Measurements from ENCODE around the gene MAP2K3.
"Not testable (repeated sequence)": the region's sequence is repeated elsewhere in the genome, so short reads cannot be mapped to it uniquely, and the experiment has no call there.

The MAP2K3 gene

GRCh38 chr17:21314261-21314664 is 29.8 kb downstream of the MAP2K3 start:
- not testable (repeated sequence) for FAIRE-seq

DNA sequence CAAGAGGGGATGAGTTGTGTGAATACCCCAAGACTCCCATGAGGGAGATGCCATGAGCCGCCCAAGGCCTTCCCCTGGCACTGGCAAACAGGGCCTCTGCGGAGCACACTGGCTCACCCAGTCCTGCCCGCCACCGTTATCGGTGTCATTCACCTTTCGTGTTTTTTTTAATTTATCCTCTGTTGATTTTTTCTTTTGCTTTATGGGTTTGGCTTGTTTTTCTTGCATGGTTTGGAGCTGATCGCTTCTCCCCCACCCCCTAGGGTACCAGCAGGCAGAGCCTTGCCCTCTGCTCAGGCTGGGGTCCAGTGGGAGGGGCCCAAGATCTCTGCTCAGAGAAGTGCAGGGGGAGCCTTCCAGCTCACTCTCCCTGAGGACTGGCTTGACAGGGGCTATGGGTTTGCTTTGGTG is 30.2 kb downstream of the MAP2K3 start:
- FAIRE-seq: not testable (repeated sequence)

- FAIRE-seq: not testable (repeated sequence)
Measured at GRCh38 chr17:21315246-21316000, 30.9 kb downstream of the MAP2K3 start.

- not testable (repeated sequence) for FAIRE-seq
Measured at GRCh38 chr17:21316212-21316886, 31.8 kb downstream of the MAP2K3 start.

- FAIRE-seq: not testable (repeated sequence)
Measured at GRCh38 chr17:21316887-21317500, 32.5 kb downstream of the MAP2K3 start.

DNA sequence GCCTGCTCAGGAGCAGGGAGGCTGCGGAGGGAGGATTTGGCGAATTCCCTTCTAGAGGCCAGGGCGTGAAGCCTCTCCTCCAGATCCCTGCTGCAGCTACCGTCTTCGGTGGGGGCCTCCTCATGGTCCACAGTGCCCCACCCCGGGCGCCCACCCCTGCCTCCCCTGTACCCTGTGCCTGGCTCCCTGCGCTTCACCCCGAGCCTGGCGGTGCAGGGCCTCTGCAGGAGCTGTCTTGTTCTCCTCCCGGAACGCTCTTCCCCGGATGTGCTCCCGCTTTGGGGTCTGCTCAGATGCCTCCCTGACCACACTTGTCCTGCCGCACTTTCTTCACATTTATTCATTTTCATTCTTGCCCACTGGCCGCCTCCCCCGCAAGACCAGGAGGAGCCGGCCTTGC is 33.3 kb downstream of the MAP2K3 start:
- FAIRE-seq: not testable (repeated sequence)

DNA sequence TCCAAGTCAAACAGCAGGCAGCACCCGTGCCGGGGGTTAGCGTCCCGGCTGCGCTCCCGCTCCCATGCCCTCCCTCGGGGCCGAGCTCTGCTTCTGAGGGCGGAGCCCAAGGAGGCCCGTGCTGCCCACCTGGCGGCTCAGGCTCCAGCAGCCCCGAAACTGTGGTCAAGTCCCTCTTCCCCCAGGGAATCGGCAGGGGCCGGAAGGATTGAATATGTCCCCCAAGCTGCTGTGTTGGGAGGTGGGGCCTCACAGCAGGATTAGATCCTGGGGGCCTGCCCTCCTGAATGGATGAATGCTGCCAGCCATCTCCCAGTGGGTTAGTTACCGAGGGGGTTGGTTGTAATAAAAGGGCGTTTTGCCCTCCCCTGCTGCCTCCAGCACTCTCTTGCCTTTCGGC is 33.9 kb downstream of the MAP2K3 start:
- no peak for FAIRE-seq

- FAIRE-seq: not testable (repeated sequence)
Measured at GRCh38 chr17:21318856-21319255, 34.3 kb downstream of the MAP2K3 start.

DNA sequence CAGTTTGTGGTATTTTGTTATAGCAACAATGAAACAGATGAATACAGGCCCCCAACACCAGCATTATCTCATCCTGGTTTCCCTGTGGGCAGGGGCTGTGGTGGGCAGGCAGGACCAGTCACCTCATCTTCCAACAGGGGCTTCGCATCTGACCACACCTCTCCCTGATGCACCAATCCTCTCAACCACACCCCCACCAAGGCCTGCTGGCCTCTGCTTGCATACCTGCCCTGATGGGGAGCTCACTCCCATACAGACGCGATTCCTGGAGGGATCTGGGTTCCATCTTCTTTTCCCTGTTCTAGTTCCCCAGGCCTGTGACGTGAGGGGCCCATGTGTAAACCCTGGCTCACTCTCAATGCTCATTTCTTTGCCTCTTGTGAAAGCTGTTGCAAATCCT is 34.7 kb downstream of the MAP2K3 start:
- not testable (repeated sequence) for FAIRE-seq

DNA sequence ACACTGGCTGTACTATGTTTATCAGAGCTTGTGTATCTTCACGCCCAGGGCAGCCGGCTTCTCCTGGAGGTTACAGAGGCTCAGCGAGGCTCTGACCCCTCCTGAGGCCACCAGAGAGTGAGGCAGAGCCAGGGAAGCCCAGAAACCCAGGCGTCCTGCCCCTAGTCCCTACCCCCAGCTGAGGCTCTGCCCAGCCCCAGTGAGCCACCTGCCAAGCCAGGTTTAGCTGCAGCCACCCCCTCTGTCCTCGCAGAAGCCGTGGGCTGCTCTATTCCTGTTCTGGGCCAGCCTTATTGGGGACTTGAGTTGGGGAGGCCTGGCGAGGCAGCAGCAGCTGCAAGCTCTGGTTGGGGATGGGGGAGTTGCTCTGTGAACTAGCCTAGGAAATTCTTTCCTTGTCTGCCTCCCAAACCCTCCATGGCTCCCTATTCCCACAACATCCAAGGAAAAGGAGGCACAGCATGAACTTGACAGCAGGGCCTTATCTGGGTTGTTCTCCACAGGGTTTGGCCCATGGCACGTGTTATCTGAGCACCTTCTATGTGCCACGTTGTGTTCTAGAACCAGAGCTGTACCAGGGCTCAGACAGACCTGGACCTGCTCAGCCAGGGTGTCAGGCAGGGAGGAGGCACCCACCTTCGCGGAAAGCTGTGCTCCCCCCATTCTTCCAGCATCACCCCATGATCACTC is 35.3 kb downstream of the MAP2K3 start:
- not testable (repeated sequence) for FAIRE-seq

GRCh38 chr17:21320430-21320829 is 35.9 kb downstream of the MAP2K3 start:
- FAIRE-seq: not testable (repeated sequence)

GRCh38 chr17:21321061-21321460 is 36.5 kb downstream of the MAP2K3 start:
- FAIRE-seq: not testable (repeated sequence)

- FAIRE-seq: not testable (repeated sequence)
Measured at GRCh38 chr17:21321744-21322191, 37.3 kb downstream of the MAP2K3 start.

DNA sequence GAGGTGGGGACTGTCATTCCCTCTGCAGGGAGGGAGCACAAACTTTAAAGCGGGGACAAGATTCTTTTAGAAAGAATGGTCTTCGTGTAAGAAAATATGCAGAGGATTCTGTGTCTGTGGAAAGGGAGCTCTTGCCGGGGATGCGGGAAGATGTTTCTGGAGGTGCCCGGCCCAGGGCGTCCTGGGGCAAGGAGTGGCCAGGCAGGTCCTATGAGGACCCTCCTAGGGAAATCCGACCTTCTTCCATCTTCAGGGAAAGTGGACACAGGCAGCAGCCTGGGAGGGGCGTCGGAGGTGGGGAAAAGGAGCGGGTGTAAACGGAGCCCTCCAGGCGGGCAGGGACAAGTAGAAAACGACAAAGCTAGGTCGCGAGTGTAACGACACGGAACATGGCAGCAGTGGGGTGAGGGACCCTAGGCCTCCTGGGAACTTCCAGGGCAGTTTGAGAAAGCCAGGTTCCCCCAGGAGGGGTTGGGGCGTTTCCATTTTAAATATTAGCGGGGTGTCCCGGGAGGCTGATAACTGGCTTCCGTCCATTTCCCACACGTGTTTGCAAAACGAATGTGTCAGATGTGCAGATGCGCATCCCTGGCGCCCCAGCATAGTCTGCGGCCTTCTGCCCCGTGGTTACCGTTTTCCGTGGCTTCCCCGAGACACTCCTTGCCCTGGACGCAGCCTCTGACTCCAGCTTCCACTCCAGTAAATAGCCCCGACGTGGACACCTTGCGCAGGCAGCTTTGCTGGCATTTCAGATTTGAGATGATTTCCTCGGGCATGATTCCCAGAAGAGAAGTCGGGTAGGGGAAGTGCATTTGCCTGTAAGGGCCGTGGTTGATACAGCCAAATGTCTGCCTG is 39.0 kb downstream of the MAP2K3 start:
- not testable (repeated sequence) for FAIRE-seq

DNA sequence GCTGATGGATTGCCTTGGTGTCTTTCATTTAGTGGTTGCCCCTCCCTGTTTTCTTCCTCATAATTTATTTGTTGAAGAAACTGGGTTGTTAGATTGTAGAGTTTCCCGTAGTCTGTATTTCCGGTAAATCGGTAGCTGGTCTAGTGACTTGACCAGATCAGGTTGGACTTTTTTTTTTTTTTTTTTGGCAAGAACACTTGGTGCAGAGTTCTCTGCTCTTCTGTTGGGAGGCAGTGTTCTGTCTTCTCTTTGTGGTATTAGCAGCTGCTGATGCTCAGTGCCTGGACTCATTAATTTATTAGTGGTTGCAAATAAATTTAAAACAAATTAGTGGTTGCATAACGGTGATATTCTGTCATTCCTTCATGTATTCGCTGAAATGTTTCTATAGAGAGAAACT is 40.2 kb downstream of the MAP2K3 start:
- FAIRE-seq: not testable (repeated sequence)

GRCh38 chr17:21327921-21328320 is 43.4 kb downstream of the MAP2K3 start:
- not testable (repeated sequence) for FAIRE-seq

DNA sequence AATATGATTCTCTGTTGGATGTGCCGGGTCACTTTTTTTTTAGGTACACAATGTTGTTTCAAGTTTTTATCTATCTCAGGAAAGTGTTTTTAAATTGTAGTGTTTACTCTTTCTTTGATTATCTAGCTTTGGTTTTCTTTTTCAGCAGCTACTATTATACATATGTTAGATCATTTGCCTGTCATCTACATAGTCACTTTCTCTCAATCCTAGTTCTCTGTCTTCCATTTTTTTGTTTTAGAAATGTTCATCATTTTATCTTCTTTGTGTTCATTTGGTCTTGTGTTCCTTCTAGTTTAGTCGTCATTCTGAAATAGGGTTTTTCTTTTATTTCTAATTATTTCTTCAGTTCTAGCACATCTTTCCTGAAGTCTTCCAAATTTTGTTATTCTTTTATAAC is 44.3 kb downstream of the MAP2K3 start:
- not testable (repeated sequence) for FAIRE-seq

DNA sequence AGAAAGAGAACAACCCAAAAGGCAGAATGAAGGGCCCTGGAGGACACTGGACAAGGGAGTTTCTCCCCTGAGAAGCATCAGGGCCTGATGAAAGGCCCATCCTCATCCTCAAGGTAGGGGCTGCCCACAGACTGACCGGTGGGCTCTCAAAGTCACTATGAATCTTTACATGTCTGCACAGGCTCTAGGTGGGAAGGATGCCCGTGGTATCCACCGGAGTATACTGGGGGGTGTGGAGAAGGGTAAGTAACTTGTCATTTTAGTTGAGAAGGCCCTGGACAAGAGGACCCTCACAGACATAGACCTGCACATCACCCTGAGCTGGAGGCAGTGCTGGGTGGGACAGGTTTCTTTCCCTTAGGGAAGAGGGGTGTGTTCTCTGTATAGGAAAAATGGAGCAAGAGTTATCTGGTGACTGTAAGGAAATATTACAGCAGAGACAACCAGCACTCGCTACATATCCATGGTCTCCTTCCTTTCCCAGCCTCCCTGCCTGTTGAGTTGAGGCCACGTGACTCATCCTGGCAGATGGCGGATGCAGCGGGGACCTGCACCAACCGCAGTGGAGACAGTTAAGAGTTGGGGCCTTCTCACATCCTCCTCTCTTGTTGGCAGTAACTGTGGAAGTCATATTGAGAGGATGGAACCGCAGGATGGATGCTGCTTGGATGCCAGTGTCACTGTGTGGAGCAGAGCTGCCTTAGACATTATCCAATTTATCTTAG is 46.1 kb downstream of the MAP2K3 start:
- no peak for FAIRE-seq

DNA sequence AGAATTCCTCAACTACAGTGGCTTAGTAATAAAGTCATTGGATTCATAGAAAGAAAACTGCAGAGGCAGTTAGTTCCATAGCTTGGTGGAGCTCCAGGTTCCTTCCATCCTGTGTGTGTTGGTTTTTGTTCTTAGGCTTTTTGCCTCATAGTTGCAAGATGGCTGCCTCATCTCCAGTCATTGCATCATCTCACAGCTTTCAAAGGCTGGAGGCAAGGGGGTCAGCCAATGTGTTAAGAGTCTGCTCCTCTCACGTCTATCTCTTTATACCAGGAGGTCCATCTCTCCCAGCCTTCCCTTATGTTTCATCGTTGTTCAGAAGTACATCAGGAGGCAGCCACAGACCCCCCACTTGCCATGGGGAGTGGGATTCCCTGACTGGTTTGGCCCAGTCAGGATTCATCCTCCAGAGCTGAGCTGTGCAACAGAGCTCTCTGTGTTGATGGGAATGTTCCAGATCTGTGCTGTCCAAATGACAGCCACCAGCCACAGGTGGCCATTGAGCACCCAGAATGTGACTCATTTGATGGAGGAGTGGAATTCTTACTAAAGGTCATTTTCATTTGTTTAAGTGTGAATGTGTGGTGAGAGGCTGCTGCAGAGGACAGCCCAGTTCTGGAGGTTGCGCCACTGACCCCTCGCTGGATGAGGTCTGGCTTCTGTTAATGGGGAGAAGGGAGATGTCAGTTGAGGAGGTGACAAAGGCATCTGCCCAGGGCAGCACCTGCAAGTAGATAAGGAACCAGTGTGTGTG is 52.2 kb downstream of the MAP2K3 start:
- not testable (repeated sequence) for FAIRE-seq

DNA sequence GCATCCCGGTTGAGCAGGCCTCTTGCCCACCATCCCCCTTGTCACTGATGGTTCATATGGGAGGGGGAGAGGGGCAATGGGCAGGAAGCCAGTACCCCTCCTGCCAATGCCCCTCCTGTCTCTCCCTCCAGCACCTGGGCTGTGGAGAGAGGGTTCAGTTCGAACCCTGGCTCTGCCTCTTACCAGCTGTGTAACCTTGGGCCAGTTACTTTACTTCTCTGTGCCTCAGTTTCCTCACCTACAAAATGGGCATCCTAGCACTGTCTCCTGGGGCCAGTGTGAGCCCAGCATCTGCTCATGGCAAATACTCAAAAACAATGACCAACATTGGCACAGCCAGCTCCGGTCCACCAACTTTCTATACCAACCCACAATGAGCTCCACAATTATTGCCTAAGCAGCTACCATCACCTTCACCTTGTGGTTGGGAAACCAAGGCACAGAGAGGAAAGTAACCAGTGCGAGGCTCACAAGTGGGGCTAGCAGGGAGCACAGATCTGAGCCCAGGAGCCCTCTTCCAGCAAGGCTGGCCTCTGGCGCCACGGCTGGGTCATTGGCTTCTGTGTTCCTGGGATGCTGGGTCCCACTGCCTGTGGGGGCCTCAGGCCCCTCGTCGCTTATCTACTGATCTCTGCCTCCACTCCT is 53.6 kb downstream of the MAP2K3 start:
- FAIRE-seq: not testable (repeated sequence)

Measured in G401.6 (cell line).